Posterior vena cava (tissue), 2 donors: ENCODE data around the gene EYS. TPM values are rescaled to one million over a fixed set of nuclear protein-coding genes. Genes with fewer than 3 reads are reported as not detected.
"Not testable (repeated sequence)": the region's sequence is repeated elsewhere in the genome, so short reads cannot be mapped to it uniquely, and the experiment has no call there.

Source experiments
- DNase-seq: peaks from one replicate; pipeline ENCODE4 v3.0.0-alpha.2; 2020; ENCODE audit warnings: low spot score
- intact Hi-C, 2 donors: fragments of 100-400 bp; cut with DNase I; formaldehyde crosslinking; loops; one replicate each; pipeline versions ENCODE4 v1.14.1 to v1.14.2; 2022 to 2023
- total RNA-seq, 2 donors: library from RNA; stranded (reverse); fragmentation: NEBNext Ultra II Directional; extraction: Animal tissue kit (Norgen Biotek cat#: 25700); gene quantifications; one replicate each; pipeline ENCODE4 v1.2.1, GENCODE V29; 2021
- donor health status: DM: yes; HTN: yes; CAD: no.
- donor health status: DM: yes; HTN: yes; CAD: no.

The EYS gene
- total RNA-seq, 2 donors from 2014 or later = not detected

DNA sequence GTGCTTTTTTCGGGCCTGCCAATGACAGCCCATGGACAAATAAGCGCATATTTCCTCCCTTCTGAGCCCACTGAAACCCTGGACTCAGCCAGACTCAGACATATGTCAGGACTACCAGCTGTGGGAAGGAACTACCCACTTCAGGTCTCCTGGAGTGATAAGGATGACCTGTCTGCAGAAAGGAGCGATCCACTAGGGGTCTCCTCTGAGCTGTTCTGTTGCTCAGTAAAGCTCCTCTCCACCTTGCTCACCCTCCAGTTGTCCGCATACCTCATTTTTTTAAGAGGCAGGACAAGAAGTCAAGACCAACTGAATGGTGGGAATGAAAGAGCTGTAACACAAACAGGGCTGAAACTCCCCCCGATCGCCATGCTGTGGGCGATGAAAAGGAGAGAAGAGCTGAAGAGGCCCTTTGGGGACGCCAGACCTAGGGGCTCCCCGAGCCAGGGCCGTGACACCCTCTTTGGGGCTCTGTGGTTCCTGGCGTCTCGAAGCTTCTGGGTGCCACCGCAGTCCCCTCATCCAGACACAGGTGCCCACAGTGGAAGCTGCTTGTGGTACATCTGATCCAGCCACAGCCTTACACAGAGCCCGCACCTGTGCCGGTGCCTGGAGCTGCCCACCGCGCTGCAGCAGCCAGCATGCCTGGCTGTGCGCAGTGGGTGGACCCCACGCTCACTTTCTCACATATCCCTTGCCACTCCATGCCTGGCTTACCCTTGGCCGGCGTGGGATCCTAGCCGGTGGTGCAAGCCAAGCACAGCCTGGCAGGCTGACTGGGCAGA, 68.8 kb downstream of the EYS start:
- intact Hi-C loops = no loop called here
- peak; percentile 56 for DNase-seq

DNA sequence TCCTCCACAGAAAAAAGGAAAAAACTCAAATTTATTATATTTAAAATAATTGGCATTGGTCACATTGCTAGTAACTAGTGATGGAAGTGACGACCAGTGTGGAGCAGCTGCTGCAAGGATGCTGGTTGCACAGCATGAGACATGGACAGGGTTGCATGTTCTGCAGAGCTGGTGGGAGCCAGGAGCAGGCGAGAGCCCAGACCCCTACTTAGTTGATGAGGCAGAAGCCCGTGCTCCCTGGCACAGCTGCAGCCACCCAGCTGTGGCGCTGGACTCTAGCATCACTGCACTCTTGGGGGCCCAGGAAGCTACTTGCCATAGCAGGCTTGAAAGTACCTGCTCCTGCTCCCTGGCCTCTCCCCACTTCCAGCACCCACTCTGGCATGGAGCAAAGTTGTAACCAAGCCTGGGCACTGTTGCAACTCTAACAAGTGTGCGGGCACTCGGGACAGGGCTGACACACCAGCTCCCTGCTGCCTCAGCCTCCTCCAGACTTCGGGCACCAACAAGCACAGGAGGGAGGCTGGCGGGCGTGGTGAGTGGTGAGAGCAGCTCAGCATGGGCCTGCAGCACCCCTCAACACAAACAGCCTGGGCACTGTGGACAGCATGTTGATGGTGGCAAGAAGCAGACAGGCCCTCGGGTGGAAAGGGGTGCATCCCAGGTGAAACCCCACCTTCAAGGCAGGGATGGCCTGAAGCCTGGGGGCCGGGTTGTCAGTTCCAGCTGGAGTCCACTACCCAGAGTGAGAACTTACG, 69.6 kb downstream of the EYS start:
- intact Hi-C loops = no loop called here
- peak; percentile 70 for DNase-seq

- DNase-seq = no peak
- intact Hi-C loops = no loop called here
These were observed 73.5 kb downstream of the EYS start for GRCh38 chr6:65633501-65633900.

DNA sequence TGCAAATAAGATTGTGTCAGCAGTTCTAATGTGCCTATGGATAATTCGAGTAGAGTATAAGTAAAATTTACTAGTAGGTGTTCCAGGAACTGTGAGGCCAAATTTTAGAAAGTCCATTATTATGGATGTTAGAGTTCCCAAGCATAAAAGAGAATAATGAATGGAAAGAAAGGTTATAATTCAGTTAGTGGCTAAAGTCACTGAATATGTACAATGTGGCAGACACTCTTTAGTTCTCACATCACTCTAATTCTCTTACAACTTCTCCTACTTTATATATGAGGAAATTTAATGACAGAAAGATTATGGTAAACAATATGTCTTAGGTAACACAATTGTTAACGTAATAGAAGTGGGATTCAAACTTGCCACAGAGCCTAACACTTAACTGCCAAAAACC, 75.3 kb downstream of the EYS start:
- no peak for DNase-seq
- intact Hi-C loops = no loop called here

- intact Hi-C loops = not testable (repeated sequence)
- peak; percentile 57 for DNase-seq
These were observed 79.5 kb downstream of the EYS start for GRCh38 chr6:65627434-65627999.

- DNase-seq = no peak
- intact Hi-C loops = no loop called here
These were observed 80.0 kb downstream of the EYS start for GRCh38 chr6:65627015-65627414.

DNA sequence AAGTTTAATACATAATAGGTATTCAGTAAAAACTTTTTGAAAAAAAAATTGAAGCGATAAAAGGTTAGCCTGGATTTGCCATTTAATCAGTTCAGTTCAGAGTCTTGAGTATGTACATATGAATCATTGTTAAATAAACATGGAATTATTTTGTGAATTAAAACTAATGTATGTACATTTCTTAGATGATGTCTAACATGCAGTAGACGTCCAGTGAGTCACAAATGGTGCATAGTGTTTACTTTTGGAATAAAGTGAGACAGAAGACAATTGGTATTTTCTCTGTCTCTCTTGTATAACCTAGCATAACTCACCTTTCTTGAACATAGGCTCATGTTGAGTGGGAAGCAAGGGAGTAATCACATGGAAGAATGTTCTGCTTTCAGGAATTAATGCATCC, 83.5 kb downstream of the EYS start:
- intact Hi-C loops = no loop called here
- no peak for DNase-seq

DNA sequence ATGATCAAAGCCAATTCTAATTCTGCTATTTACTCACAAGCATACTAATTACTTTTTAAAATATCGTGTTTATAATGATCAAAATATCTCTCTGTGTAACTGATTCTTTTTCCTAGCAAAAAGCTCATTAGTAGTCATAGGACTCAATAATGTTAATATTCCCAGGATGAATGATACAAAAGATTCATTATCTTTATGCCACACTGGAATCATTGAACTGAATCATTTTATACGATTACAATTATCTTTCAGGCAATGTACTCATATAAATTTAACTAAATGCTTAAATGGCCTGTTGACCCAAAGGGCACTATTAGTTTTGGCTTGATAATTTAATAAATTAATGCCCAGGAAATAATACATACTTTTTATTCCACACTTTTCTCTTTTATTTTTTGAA, 96.3 kb downstream of the EYS start:
- DNase-seq = no peak
- intact Hi-C loops = no loop called here

GRCh38 chr6:65595540-65595939, 111.5 kb downstream of the EYS start:
- no peak for DNase-seq

DNA sequence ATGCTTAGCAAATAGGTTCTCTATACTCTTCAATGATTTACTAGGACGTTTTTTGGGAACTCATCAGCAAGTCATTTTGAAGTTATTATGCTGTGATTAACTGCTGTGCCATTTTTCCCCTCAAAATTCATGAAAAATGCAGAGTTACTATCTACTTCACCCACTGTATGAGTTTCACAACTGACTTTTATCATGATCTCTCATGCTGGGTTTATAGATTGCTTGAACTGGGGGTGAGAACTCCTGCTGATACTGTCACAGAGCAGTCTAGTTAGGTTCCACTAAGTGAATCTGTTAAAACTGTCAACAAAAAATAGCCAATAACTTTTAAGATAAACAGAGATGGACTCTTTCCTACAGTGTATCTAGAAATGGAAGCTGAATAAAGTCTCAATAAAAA, 136.7 kb downstream of the EYS start:
- no peak for DNase-seq
- intact Hi-C loops = no loop called here

More at GRCh38 chr6:65595540-65595939, 111.5 kb downstream of the EYS start:
- intact Hi-C loops = no loop called here

DNA sequence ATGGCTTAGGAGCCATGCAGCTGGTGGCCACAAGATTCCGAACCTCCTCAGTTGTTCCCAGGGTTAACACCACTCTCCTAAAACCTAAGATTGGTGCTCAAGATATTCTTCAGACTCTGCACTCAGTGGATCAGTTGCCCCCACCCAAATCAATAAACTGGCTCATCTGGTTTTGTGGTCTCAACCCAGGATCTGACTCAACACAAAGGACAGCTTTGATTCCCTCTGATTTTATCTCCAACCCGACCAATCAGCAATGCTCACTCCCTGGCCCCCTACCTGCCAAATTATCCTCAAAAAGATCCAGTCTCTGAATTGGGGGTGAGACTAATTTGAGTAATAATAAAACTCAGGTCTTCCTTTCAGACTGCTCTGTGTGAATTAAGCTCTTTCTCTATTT, 137.5 kb downstream of the EYS start:
- intact Hi-C loops = no loop called here
- no peak for DNase-seq

GRCh38 chr6:65569056-65569455, 138.0 kb downstream of the EYS start:
- DNase-seq, intact Hi-C loops: not testable (repeated sequence)

- intact Hi-C loops = no loop called here
- no peak for DNase-seq
These were observed 140.9 kb downstream of the EYS start for GRCh38 chr6:65566117-65566516.

DNA sequence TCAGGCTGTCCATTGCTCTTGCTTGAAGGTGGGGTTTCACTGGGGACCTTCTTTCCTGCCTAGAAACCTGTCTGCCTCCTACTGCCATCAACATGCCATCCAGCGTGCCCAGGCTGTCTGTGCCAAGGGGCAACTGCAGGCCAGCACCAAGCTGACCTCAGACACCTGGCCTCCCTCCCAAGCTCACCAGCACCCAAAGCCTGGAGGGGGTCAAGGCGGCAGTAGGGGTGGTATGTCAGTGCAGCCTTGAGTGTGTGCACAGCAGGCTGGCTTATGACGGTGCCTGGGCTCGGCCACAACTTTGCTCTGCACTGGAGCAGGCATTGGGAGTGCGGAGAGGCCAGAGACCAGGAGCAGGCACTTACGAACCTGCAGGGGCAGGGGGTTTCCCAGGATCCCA, 149.0 kb downstream of the EYS start:
- DNase-seq = no peak
- intact Hi-C loops = no loop called here

- intact Hi-C loops = no loop called here
- DNase-seq = no peak
These were observed 149.8 kb downstream of the EYS start for GRCh38 chr6:65557224-65557623.

DNA sequence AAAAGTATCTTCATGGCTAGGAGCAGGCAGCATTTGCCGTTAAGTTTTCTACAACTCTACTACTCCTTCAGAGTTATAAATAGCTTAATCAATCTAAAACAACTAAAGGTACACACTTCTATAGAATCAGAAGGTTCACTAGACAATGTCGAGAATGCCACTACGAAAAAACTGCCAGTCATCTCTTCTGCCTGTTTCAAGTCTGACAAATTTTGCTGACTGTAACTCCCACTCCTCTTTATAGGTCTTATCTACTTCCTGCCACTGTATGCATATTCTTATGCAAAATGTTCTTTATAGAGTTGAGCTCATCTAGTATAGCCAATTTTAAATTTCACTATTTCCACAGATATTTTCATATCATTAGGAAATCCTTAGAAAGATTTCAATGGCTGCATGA, 160.1 kb downstream of the EYS start:
- DNase-seq = no peak
- intact Hi-C loops = no loop called here

DNA sequence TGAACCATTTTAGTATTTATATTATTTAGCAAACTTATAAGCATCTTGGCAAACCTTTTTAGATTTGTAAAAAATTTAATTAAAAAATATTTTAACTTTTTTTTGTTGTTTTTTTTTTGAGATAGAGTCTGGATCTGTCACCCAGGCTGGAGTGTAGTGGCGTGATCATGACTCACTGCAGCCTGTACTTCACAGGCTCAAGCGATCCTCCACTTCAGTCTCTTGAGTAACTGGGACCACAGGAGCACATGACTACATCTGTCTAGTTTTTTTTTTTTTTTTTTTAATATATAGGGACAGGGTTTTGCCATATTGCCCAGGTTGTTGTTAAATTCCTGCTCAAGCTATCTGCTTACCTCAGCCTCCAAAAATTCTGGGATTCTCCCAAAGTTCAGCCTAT, 161.1 kb downstream of the EYS start:
- intact Hi-C loops = no loop called here

DNA sequence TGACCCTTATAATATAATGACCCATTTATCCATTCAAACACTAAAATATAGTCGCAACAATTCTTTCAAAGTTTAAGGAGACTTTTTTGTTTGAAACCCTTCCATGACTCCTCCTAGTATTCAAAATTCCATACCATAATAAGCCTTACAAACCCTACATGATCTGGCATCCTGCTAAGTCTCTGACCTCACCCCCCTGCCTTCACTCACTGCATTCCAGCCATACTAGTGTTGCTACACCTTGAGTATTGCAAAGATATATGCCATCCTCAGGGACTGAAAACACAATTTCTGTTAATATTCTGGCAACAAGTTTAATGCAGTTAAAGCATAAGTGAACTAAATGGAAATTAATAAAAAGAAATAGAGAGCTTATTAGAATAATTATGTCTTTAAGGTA, 168.4 kb downstream of the EYS start:
- no peak for DNase-seq
- intact Hi-C loops = no loop called here

More for the DNA sequence above, 161.1 kb downstream of the EYS start:
- no peak for DNase-seq

GRCh38 chr6:65537600-65537999, 169.4 kb downstream of the EYS start:
- no peak for DNase-seq
- intact Hi-C loops = no loop called here

DNA sequence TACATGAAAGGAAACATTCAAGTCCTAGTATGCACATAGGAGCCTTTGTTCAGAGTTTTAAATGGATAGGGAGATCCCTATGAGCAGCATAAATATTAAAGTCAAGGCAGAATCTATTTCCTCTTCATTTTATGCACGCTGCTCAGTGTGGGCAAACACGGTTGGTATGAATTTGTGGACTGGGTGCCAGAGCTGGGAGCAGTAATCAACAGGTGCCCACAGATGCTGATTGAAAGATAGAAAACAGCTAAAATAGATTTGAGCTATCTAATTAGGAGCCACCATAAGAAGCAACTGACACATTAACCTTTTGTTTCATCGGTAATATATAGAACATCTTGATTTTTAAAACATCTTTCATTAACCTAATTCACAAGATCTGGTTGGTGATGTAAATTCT, 175.5 kb downstream of the EYS start:
- DNase-seq = no peak
- intact Hi-C loops = no loop called here

GRCh38 chr6:65524232-65524631, 182.8 kb downstream of the EYS start:
- intact Hi-C loops = no loop called here
- no peak for DNase-seq
